HEK293T (cell line): ENCODE data around the gene RNF220.
"Not testable (repeated sequence)": the region's sequence is repeated elsewhere in the genome, so short reads cannot be mapped to it uniquely, and the experiment has no call there.

Experiments used
- CTCF ChIA-PET: fragments of 350-600 bp; formaldehyde crosslinking; extraction: SDS; loops from one replicate; lab custom pipeline; 2021; ENCODE audit warnings: antibody characterized with exemption, inconsistent platforms; lab: Yijun Ruan, JAX
- POLR2A ChIA-PET: fragments of 350-600 bp; formaldehyde crosslinking; extraction: SDS; loops from one replicate; lab custom pipeline; 2020; ENCODE audit warnings: antibody characterized with exemption, inconsistent platforms; lab: Yijun Ruan, JAX
- DNase-seq: peaks from one replicate; pipeline ENCODE4 v3.0.0; 2012; ENCODE audit warnings: mixed read lengths; ENCODE audit errors: extremely low spot score
- ARNT ChIP-seq: fragments of 450-650 bp; IDR thresholded peaks from 2 replicates; pipeline ENCODE4 v1.6.1; 2017; ENCODE audit warnings: mild to moderate bottlenecking
- BHLHE40 ChIP-seq: fragments of 450-650 bp; IDR thresholded peaks from 2 replicates; pipeline ENCODE4 v1.6.1; 2016; ENCODE audit warnings: mild to moderate bottlenecking, moderate library complexity, borderline replicate concordance
- CTBP1 ChIP-seq: fragments of 450-650 bp; IDR thresholded peaks from 2 replicates; pipeline ENCODE4 v1.6.1; 2016; ENCODE audit warnings: borderline replicate concordance
- ELF4 ChIP-seq: fragments of 450-650 bp; IDR thresholded peaks from 2 replicates; pipeline ENCODE4 v1.6.1; 2017; ENCODE audit warnings: antibody characterized with exemption
- FOXA1 ChIP-seq: fragments of 450-650 bp; IDR thresholded peaks from 2 replicates; pipeline ENCODE4 v1.6.1; 2016; ENCODE audit warnings: mild to moderate bottlenecking
- FOXK2 ChIP-seq: fragments of 450-650 bp; IDR thresholded peaks from 2 replicates; pipeline ENCODE4 v1.6.1; 2016; ENCODE audit warnings: mild to moderate bottlenecking
- FOXM1 ChIP-seq: fragments of 450-650 bp; IDR thresholded peaks from 2 replicates; pipeline ENCODE4 v1.6.1; 2017; ENCODE audit warnings: mild to moderate bottlenecking, borderline replicate concordance
- HDGF ChIP-seq: fragments of 450-650 bp; IDR thresholded peaks from 2 replicates; pipeline ENCODE4 v1.6.1; 2017; ENCODE audit warnings: antibody characterized with exemption, borderline replicate concordance
- L3MBTL2 ChIP-seq: fragments of 450-650 bp; conservative IDR thresholded peaks from 2 replicates; pipeline ENCODE4 v1.6.1; 2016; ENCODE audit warnings: mild to moderate bottlenecking
- LEF1 ChIP-seq: fragments of 450-650 bp; IDR thresholded peaks from 2 replicates; pipeline ENCODE4 v1.6.1; 2017; ENCODE audit warnings: mild to moderate bottlenecking, borderline replicate concordance
- NFRKB ChIP-seq: fragments of 450-650 bp; IDR thresholded peaks from 2 replicates; pipeline ENCODE4 v1.6.1; 2016; ENCODE audit warnings: mild to moderate bottlenecking, moderate library complexity
- PKNOX1 ChIP-seq: fragments of 450-650 bp; IDR thresholded peaks from 2 replicates; pipeline ENCODE4 v1.6.1; 2016
- SP1 ChIP-seq: fragments of 450-650 bp; IDR thresholded peaks from 2 replicates; pipeline ENCODE4 v1.6.1; 2017
- SUZ12 ChIP-seq: fragments of 450-650 bp; IDR thresholded peaks from 2 replicates; pipeline ENCODE4 v1.6.1; 2016; ENCODE audit warnings: mild to moderate bottlenecking
- TARDBP ChIP-seq: fragments of 450-650 bp; IDR thresholded peaks from 2 replicates; pipeline ENCODE4 v1.6.1; 2016
- ZNF384 ChIP-seq: fragments of 450-650 bp; IDR thresholded peaks from 2 replicates; pipeline ENCODE4 v1.6.1; 2016

The RNF220 gene

GRCh38 chr1:44500181-44501046, 95.4 kb downstream of the RNF220 start:
- POLR2A ChIA-PET, result no interaction called here
- no peak for DNase-seq
- CTCF ChIA-PET, result interaction anchor here (0.6 to 3.4 kb wide), 4 partner anchors 14 to 123 kb away, joined by 3 to 10 read pairs (median 3); no protein-coding TSS in a partner anchor
- TF ChIP-seq CTBP1 (no peak), ELF4 (no peak), ZNF384 (no peak), FOXK2 (no peak), LEF1 (no peak), BHLHE40 (no peak), SP1 (no peak), L3MBTL2 (no peak), NFRKB (no peak), HDGF (no peak), TARDBP (no peak), PKNOX1 (no peak), SUZ12 (no peak), FOXM1 (no peak), FOXA1 (no peak), ARNT (no peak)

GRCh38 chr1:44501047-44501890, 96.2 kb downstream of the RNF220 start:
- CTCF ChIA-PET, result interaction anchor here (0.6 to 3.4 kb wide), 5 partner anchors 15 to 123 kb away, joined by 3 to 10 read pairs (median 5); no protein-coding TSS in a partner anchor
- no peak for DNase-seq
- POLR2A ChIA-PET, result no interaction called here
- TF ChIP-seq ZNF384 (no peak), BHLHE40 (no peak), LEF1 (no peak), TARDBP (no peak), FOXK2 (no peak), ARNT (no peak), HDGF (no peak), NFRKB (no peak), ELF4 (no peak), FOXM1 (no peak), CTBP1 (no peak), SP1 (no peak), L3MBTL2 (no peak), FOXA1 (no peak)

GRCh38 chr1:44502823-44503222, 97.8 kb downstream of the RNF220 start:
- POLR2A ChIA-PET, result interaction anchor here (0.6 kb wide), 1 partner anchor 23 kb away, joined by 3 read pairs; no protein-coding TSS in a partner anchor
- not testable (repeated sequence) for DNase-seq
- CTCF ChIA-PET, result interaction anchor here (0.7 to 1.5 kb wide), 3 partner anchors 10 to 125 kb away, joined by 3 to 5 read pairs (median 3); no protein-coding TSS in a partner anchor

- DNase-seq, result no peak
- ChIA-PET CTCF (no interaction called here), POLR2A (no interaction called here)
- no peak for TF ChIP-seq HDGF
These were observed 98.6 kb downstream of the RNF220 start for GRCh38 chr1:44503625-44504024.

- CTCF ChIA-PET, result no interaction called here
- POLR2A ChIA-PET, result no interaction called here
- TF ChIP-seq LEF1, result no peak
- TF ChIP-seq HDGF, result no peak
- no peak for TF ChIP-seq FOXA1
- no peak for DNase-seq
These were observed 100.3 kb downstream of the RNF220 start for GRCh38 chr1:44505210-44505993.

- DNase-seq, result no peak
- POLR2A ChIA-PET, result no interaction called here
- TF ChIP-seq FOXA1 (no peak), FOXM1 (no peak), PKNOX1 (no peak), HDGF (no peak), ELF4 (no peak), TARDBP (no peak), CTBP1 (no peak), LEF1 (no peak), ARNT (no peak), SUZ12 (no peak), FOXK2 (no peak), BHLHE40 (no peak), L3MBTL2 (no peak), NFRKB (no peak), SP1 (no peak), ZNF384 (no peak)
- CTCF ChIA-PET, result interaction anchor here (0.6 kb wide), 1 partner anchor 87 kb away, joined by 3 read pairs; no protein-coding TSS in a partner anchor
These were observed 102.7 kb downstream of the RNF220 start for GRCh38 chr1:44507490-44508396.
